OCI-LY1 (cell line): Measurements from ENCODE around the gene ADNP.

Experiments used
- H2AFZ ChIP-seq: fragments of 200-600 bp; sonication (generic), shearing (Covaris generic); 2 replicates; pipeline ENCODE4 v1.6.0; 2014; ENCODE audit warnings: antibody characterized with exemption, mild to moderate bottlenecking, low read length
- H3F3A ChIP-seq: fragments of 200-600 bp; sonication (generic), shearing (Covaris generic); 2 replicates; pipeline ENCODE4 v1.6.0; 2014; ENCODE audit warnings: mild to moderate bottlenecking, antibody characterized with exemption, low read length, moderate library complexity; ENCODE audit not compliant: insufficient read depth
- H3K27ac ChIP-seq: fragments of 200-600 bp; sonication (generic); 2 replicates; pipeline ENCODE4 v1.5.1; 2014; ENCODE audit warnings: low read length, mixed run types, mild to moderate bottlenecking, low read depth; ENCODE audit not compliant: poor library complexity, severe bottlenecking
- H3K27me3 ChIP-seq: fragments of 200-600 bp; sonication (generic); 2 replicates; pipeline ENCODE4 v1.6.0; 2014; ENCODE audit warnings: antibody characterized with exemption, mild to moderate bottlenecking, low read length, moderate library complexity; ENCODE audit not compliant: insufficient read depth
- H3K36me3 ChIP-seq: fragments of 200-600 bp; sonication (generic); 2 replicates; pipeline ENCODE4 v1.6.1; 2014; ENCODE audit warnings: mild to moderate bottlenecking, antibody characterized with exemption, low read length, moderate library complexity, mixed read lengths; ENCODE audit not compliant: insufficient read depth
- H3K4me1 ChIP-seq: fragments of 200-600 bp; sonication (generic); 2 replicates; pipeline ENCODE4 v1.5.1; 2014; ENCODE audit warnings: mild to moderate bottlenecking, low read length, moderate library complexity; ENCODE audit not compliant: insufficient read depth, severe bottlenecking
- H3K4me2 ChIP-seq: fragments of 200-600 bp; sonication (generic), shearing (Covaris generic); 2 replicates; pipeline ENCODE4 v1.6.1; 2014; ENCODE audit warnings: low read length
- H3K4me3 ChIP-seq: fragments of 200-600 bp; sonication (generic); 2 replicates; pipeline ENCODE4 v1.5.1; 2014; ENCODE audit warnings: low read length, low read depth, mild to moderate bottlenecking, mixed read lengths; ENCODE audit not compliant: poor library complexity, severe bottlenecking
- H3K79me2 ChIP-seq: fragments of 200-600 bp; shearing (Covaris generic); 2 replicates; pipeline ENCODE4 v1.6.1; 2016; ENCODE audit warnings: mixed run types, low read length, mixed read lengths; ENCODE audit not compliant: insufficient read depth
- H3K9ac ChIP-seq: fragments of 200-600 bp; sonication (generic), shearing (Covaris generic); 2 replicates; pipeline ENCODE4 v1.6.1; 2014; ENCODE audit warnings: mild to moderate bottlenecking, low read length, mixed read lengths
- H3K9me2 ChIP-seq: fragments of 200-600 bp; sonication (generic), shearing (Covaris generic); 2 replicates; pipeline ENCODE4 v1.6.1; 2014; ENCODE audit warnings: low read depth, mild to moderate bottlenecking, low read length, mixed read lengths
- H3K9me3 ChIP-seq: fragments of 200-600 bp; shearing (Covaris generic); 2 replicates; pipeline ENCODE4 v1.6.1; 2014; ENCODE audit warnings: low read length, mixed read lengths
- H4K20me1 ChIP-seq: fragments of 200-600 bp; sonication (generic), shearing (Covaris generic); 2 replicates; pipeline ENCODE4 v1.6.0; 2016; ENCODE audit warnings: mild to moderate bottlenecking, low read length; ENCODE audit not compliant: insufficient read depth
- CTCF ChIP-seq: fragments of 200-600 bp; sonication (generic), shearing (Covaris generic); IDR thresholded peaks from 2 replicates; pipeline ENCODE4 v1.5.1; 2017; ENCODE audit warnings: mild to moderate bottlenecking, antibody characterized with exemption, low read length, moderate library complexity, mixed read lengths
- EZH2 ChIP-seq: fragments of 200-600 bp; sonication (generic), shearing (Covaris generic); IDR thresholded peaks from 2 replicates; pipeline ENCODE4 v1.8.0; 2017; ENCODE audit warnings: borderline replicate concordance, mixed run types, mild to moderate bottlenecking, antibody characterized with exemption, low read length, moderate library complexity, mixed read lengths

The ADNP gene

GRCh38 chr20:50858525-50858924 lies 72.7 kb downstream of the ADNP start:
- TF ChIP-seq EZH2 = no peak
- no peak for TF ChIP-seq CTCF
- Histone ChIP-seq H3K27ac (no peak overlapping the region), H3K9ac (no peak overlapping the region), H3K79me2 (no peaks in the 10 kb centered on the region), H3F3A (no peaks in the 10 kb centered on the region), H3K4me2 (no peak overlapping the region), H3K9me2 (no peaks in the 10 kb centered on the region), H3K9me3 (no peaks in the 10 kb centered on the region), H4K20me1 (no peaks in the 10 kb centered on the region), H3K4me3 (no peak overlapping the region), H3K4me1 (peaks cover 18% of the 10 kb centered on the region), H3K27me3 (no peaks in the 10 kb centered on the region), H3K36me3 (no peaks in the 10 kb centered on the region; the same call in 1 of the 2 replicates), H2AFZ (no peak overlapping the region)

- no peak for TF ChIP-seq EZH2
- no peak for TF ChIP-seq CTCF
- Histone ChIP-seq H2AFZ (no peak overlapping the region), H3K36me3 (peaks cover 6% of the 10 kb centered on the region; the same call in 1 of the 2 replicates)
Measured at GRCh38 chr20:50857348-50857747, 73.9 kb downstream of the ADNP start.

GRCh38 chr20:50856475-50857041 lies 74.7 kb downstream of the ADNP start:
- Histone ChIP-seq H3K4me1 (peaks cover 18% of the 10 kb centered on the region), H3K9me2 (no peaks in the 10 kb centered on the region), H3K9ac (no peak overlapping the region), H3K4me3 (no peak overlapping the region), H3K27ac (no peak overlapping the region), H3K4me2 (no peak overlapping the region), H3K36me3 (peaks cover 6% of the 10 kb centered on the region; the same call in 1 of the 2 replicates), H3K9me3 (no peaks in the 10 kb centered on the region), H3F3A (no peaks in the 10 kb centered on the region), H2AFZ (no peak overlapping the region), H4K20me1 (no peaks in the 10 kb centered on the region), H3K79me2 (no peaks in the 10 kb centered on the region), H3K27me3 (no peaks in the 10 kb centered on the region)
- TF ChIP-seq EZH2 (no peak), CTCF (no peak)

More at GRCh38 chr20:50857348-50857747, 73.9 kb downstream of the ADNP start:
- Histone ChIP-seq H3F3A (no peaks in the 10 kb centered on the region), H3K9me2 (no peaks in the 10 kb centered on the region), H3K79me2 (no peaks in the 10 kb centered on the region), H3K9me3 (no peaks in the 10 kb centered on the region), H3K4me3 (no peak overlapping the region), H3K4me2 (no peak overlapping the region), H3K4me1 (peaks cover 18% of the 10 kb centered on the region), H3K27me3 (no peaks in the 10 kb centered on the region), H4K20me1 (no peaks in the 10 kb centered on the region), H3K9ac (no peak overlapping the region), H3K27ac (no peak overlapping the region)
